T47D (cell line): ENCODE data around the gene DRD1.

Experiments used
- DNase-seq, 2 experiments: peaks; one replicate each; pipeline versions ENCODE4 v3.0.0 to v3.0.0-alpha.2; 2011 to 2012; ENCODE audit warnings: low read depth in 1 of 2, low spot score in 1 of 2
- JUND ChIP-seq: IDR thresholded peaks from 2 replicates; pipeline ENCODE4 v1.6.1; 2012; ENCODE audit warnings: low read depth
- in situ Hi-C: cut with HindIII; loops from 2 replicates; pipeline ENCODE4 v1.10.0; 2016; ENCODE audit warnings: low sequenced_read_pairs, low pct_unique_long_range_greater_than_20kb

DRD1 gene

DNA sequence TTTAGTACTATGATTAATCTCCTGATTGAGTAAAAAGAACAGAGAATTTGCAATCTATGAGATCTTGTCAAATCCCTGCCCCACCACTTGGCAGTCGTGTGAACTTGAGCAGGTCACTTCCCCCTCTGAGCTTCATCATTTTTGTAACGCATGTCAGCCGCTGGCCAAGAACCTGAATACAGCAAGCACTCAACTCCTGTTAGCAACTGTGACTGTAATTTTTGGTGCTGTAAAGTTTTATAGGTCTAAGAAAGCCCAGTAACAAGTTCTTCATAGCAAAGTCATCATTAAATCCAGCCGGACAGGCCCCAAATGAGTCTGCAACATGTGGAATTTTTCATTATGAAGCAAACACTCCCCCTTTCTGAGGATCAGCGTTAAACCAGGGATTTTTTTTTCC is 49.4 kb downstream of the DRD1 start:
- TF ChIP-seq JUND = no peak
- no peak for DNase-seq
- in situ Hi-C loops = no loop called here

DNA sequence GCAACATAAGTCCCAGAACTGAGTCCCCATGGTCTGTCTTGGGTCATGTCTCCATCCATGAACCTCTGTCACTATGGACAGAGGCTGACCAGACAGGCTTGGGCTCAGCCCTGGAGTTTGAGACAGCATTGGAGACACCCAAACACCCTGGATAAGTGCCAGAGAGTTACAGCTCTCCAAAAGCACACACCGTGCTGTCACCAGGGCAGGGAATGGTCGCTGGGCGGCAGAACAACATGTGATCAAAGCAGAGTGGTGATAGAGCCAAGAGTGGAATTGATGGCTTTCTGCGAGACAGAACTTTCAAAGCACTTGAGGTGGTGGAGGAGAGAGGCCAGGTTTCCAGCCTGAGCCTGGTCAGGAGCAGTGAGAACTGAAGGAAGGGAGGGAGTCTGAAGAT is 50.1 kb downstream of the DRD1 start:
- TF ChIP-seq JUND = no peak
- no peak for DNase-seq
- in situ Hi-C loops = no loop called here

DNA sequence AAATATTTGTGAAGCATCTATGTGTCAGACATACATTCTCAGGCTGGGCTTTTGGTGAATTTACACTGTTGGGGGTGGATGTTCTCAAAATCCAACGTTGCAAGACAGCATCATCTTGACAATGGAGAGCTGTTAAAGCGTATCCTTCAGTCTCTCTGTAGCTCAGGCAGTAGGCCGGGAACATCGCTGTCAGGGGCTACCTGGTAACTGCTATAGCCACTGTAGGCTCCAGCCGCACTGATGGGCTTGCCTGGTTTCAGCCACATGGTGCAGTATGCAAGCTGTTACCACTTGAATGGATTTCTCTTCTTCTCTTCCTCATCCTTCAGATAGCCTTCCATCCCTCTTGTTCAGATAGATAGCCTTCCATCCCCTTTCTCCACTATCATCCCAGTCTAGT is 51.7 kb downstream of the DRD1 start:
- DNase-seq = no peak
- in situ Hi-C loops = no loop called here
- TF ChIP-seq JUND = no peak

GRCh38 chr5:175390352-175391083 is 53.5 kb downstream of the DRD1 start:
- DNase-seq = no peak
- TF ChIP-seq JUND = no peak
- in situ Hi-C loops = no loop called here
